SK-N-SH treated with all-trans-retinoic acid at 6 μM for 48 hours (cell line): ENCODE results near the gene SCAF4.

Experiments used
- CREB5 ChIP-seq: fragments of 250-450 bp; sonication (Bioruptor Pico); IDR thresholded peaks from 2 replicates; pipeline ENCODE4 v1.5.1; 2020; ENCODE audit warnings: low read depth, mild to moderate bottlenecking, moderate library complexity
- PATZ1 ChIP-seq: fragments of 250-450 bp; sonication (Bioruptor Pico); IDR thresholded peaks from 2 replicates; pipeline ENCODE4 v1.8.0; 2020; ENCODE audit warnings: mild to moderate bottlenecking, moderate library complexity, borderline replicate concordance
- RARB ChIP-seq: fragments of 250-450 bp; sonication (Bioruptor Pico); IDR thresholded peaks from 2 replicates; pipeline ENCODE4 v1.8.0; 2021; ENCODE audit warnings: mild to moderate bottlenecking, moderate library complexity
- ZFP3 ChIP-seq: fragments of 250-450 bp; sonication (Bioruptor Pico); IDR thresholded peaks from 2 replicates; pipeline ENCODE4 v1.5.0; 2020; ENCODE audit warnings: mild to moderate bottlenecking, moderate library complexity
- ZNF8 ChIP-seq: fragments of 450-650 bp; formaldehyde crosslinking; IDR thresholded peaks from 2 replicates; pipeline ENCODE4 v1.5.0; 2020; ENCODE audit warnings: mild to moderate bottlenecking, moderate library complexity

GRCh38 chr21:31756787-31757186 is 24.9 kb upstream of the SCAF4 start:
- TF ChIP-seq PATZ1 (CRISPR knock-in tag) (no peak), ZFP3 (CRISPR knock-in tag) (no peak), CREB5 (no peak), RARB (CRISPR knock-in tag) (no peak), ZNF8 (CRISPR knock-in tag) (no peak)
